Stimulated activated CD8-positive, alpha-beta memory T cell treated with anti-CD3 and anti-CD28 coated beads, Interleukin-4, amount 100 ng/mL, for 4 hours (primary cell): Measurements from ENCODE around the gene GRIK3.

Source experiments
- DNase-seq, 2 donors: peaks; one replicate each; pipeline ENCODE4 v3.0.0-alpha.2; 2020; ENCODE audit warnings: low read depth in 2 of 2, low spot score in 1 of 2

GRIK3 gene

DNA sequence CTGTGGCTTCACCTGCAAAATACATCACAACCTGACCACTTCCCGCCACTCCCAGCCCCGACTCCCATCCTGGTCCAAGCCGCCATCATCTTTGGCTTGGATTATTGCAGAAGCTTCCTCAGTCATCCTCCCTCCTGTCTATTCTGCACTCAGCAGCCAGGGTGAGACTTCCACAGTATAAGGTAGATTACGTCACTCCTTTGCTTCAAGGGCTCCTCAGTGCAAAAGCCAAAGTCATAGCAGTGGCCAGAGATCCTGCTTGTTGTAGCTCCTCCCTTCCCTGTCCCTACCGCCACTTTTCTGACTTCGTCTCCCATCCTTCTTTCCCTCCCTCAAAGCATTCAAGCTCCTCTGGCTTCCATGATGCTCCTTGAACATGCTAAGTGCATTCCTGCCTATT lies 152.8 kb downstream of the GRIK3 start:
- no peak for DNase-seq

DNA sequence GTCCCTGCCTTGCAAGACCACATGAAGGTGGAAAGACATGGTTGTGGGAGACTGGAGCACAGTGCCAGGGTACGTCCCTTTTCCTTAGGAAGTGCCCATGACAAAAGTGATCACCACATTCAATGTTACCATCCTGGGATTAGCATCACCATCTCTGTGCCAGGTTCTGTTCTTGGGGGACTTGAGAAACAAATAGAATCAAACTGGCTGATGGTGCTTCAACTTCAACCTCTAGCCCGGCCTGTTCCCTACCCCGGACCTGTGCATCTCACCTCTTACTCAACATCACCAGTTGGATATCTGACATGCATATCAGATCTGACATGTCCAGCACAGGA lies 153.3 kb downstream of the GRIK3 start:
- no peak for DNase-seq

DNA sequence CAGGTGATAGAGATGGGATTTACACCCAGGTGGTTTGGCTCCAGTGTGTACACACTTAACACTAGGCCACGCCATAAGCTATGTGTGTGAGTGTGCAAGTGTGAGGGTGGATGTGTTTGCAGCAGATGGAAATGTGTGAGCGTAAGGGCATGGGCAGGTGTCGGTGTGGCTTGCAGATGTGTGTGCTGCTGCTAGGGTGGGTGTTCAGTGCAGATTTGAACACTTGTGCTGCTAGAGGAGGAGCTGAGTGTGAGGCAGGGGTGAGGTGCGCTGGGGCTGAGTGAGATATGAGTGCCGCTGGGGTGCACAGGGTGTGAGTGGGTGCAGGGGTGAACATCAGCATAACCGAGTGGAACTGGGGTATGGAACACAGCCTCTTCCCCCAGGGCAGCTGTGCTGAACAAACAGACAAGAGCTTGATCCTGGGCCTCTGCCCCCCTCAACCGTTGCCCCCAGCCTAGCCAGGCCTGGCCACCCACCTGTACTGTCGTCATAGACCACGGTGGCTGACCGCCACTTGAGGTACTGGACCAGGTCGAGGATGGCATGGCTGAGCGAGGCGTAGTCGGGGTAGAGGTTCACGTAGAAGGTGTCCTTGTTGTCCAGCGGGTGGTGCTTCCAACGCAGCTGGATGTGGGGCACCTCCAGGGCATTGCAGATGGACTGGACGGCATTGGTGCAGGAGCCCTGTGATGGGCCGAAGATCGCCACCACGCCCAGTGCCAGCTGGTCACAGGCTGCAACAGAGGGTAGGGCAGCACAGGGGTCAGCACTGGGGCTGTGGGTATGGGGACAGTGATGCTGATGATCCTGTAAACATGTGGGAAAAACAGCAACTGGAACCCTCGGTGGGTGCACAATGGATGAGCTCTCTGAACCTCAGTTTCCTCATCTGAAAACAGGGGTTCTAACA lies 153.9 kb downstream of the GRIK3 start:
- DNase-seq: no peak

DNA sequence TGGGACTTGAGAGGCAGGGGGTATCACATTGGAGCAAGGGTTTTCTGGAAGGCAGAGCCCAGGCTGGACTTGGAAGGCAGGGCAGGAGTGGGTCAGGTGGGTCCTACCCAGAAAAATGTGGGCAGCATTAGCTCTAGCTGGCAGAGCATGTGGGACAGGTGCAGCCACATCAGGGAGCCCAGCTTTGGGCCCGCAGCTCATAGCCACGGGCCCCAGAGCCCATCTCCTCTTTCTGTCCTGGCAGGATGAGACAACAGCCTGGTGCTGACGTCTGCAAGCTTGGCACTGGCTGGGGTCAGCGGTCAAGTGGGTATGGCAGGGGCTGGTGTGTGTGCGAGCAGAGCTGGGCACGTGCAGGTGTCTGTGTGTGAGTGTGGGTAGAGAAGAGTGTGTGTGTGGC lies 154.7 kb downstream of the GRIK3 start:
- no peak for DNase-seq

DNA sequence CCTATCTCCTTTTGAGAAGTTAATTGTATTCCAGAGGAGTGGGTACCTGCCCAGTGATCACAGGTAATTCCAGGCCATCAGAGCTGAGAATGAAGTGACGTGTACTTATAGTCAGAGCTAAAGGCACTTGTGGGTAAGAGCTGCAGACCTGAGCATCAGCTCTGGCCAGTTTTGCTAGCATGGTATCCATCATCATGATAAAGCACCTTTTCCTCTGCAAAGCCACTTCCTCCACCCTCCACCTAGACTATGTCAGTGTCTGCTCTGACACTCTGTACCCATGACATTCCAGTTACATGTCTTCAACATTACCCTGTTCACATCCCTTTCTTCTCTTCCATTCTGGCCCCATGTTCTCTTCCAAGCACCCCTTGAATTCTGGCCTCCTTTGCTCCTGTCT lies 157.3 kb downstream of the GRIK3 start:
- DNase-seq: no peak

GRCh38 chr1:36874271-36875060 lies 159.8 kb downstream of the GRIK3 start:
- DNase-seq: no peak

GRCh38 chr1:36872858-36873257 lies 161.5 kb downstream of the GRIK3 start:
- no peak for DNase-seq

- DNase-seq: no peak
Observed at GRCh38 chr1:36872126-36872754, 162.1 kb downstream of the GRIK3 start.

GRCh38 chr1:36871146-36871971 lies 163.0 kb downstream of the GRIK3 start:
- no peak for DNase-seq

DNA sequence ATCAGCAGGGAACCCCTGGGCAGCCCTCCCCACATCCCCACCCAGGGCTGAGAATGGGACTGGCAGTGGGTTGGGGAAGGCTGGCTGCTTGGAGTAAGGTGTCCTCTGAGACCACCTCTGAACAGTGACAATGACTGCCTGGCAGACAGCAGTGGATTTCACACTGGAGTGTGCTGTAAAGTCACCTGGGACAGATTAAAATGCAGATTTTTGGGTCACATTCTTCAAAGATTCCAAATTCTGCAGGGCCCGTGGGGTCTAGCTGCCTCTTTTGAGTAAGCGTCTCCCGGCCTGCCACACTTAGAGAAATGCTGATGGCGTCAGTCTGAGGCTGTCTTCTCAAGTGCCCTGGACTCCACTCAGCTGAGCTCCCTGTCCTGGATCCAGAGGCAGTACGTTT lies 164.5 kb downstream of the GRIK3 start:
- DNase-seq: no peak

- DNase-seq: no peak
Observed at GRCh38 chr1:36869054-36869453, 165.3 kb downstream of the GRIK3 start.

GRCh38 chr1:36867575-36867974 lies 166.7 kb downstream of the GRIK3 start:
- DNase-seq: no peak

DNA sequence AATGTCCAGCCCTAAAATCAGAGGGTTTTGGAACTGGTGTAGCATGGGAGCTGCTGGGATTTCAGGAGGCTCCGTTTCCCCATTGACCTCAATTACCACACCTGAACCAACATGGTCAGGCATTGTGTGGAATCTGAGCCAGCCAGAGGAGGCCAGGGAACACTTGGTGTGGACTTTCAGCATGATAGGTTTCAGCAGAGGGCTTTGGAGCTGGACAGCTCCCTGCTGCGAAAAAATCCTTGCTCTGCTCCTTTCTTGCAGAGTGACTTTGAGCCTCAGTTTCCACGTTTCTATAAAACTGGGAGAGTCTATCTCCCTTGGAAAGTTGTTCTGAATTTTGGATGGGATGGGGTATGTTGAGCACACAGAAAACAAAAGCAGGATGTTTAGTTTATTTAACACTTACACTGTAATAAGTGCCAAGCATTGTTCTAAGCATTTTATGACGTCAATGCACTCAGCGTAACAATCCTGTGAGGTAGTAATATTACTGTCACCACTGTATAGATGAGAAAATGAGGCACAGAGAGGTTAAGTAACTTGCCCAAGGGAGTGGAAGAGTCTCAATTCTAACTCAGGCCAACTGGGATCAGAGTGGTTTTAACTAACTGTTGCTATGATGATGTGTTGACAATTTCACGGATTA lies 168.0 kb downstream of the GRIK3 start:
- DNase-seq: no peak

DNA sequence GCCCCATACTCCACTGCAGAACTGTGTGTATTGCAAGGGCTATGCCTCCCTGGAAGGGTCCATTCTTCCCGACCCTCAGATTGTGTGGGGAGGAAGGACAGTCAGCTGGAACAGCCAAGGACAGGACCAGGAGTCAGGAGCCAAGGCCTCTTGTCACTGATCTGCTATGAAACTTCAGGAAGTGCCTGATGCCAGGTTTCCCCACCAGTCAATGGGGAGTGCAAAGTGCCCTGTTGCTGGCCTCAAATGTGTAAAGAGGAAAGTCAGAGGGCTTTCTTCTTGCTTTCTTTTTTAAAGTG lies 168.8 kb downstream of the GRIK3 start:
- no peak for DNase-seq

- no peak for DNase-seq
Observed at GRCh38 chr1:36864823-36865601, 169.3 kb downstream of the GRIK3 start.

GRCh38 chr1:36864182-36864822 lies 170.0 kb downstream of the GRIK3 start:
- no peak for DNase-seq

DNA sequence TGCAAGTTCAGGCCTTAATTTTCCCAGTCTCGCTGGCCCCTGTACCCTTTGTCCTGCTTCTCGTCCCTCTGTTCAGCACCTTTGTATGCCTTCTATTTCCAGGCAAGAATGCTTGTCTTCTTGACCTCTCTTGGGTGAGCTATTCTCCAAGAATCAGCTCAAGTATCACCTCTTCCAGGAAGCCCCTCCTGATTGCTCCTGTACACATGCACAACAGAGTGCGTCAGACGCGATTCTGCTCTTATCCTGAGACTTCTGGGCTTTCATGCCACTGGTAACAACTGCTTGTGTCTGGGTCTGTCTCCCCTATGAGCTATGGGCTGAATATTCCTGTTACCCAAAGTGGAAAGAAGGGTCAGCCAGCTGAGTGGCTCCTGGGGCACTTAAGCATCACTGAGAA lies 170.8 kb downstream of the GRIK3 start:
- DNase-seq: no peak

- no peak for DNase-seq
Observed at GRCh38 chr1:36863061-36863460, 171.3 kb downstream of the GRIK3 start.

DNA sequence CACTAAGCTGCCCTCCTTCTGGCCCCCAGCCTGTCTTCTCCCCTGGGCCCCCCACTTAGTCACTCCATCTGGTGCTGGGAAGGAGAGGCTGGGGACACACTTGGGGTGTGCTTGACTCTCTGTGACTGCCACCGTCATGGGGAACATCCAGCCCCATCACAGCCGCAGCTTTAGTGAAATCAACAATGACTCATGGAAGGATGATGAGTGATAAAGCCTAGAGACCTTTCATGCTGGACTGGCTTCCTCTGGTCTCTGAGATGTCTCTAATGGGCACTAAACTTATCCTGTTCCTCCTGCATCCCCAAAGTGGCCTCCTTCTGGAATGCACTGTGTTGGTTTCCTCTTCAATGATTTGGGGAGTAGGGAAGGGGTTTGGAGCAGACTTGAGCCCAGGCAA lies 172.9 kb downstream of the GRIK3 start:
- no peak for DNase-seq

- no peak for DNase-seq
Observed at GRCh38 chr1:36859926-36860325, 174.4 kb downstream of the GRIK3 start.
